Measurements from ENCODE around the gene POMC.
"Not testable (repeated sequence)": the region's sequence is repeated elsewhere in the genome, so short reads cannot be mapped to it uniquely, and the experiment has no call there.

Gene POMC

GRCh38 chr2:25168256-25169072, at the start of gene POMC:
Gene POMC (minus strand): TSS chr2:25168580. CDS start chr2:25164772, 3,808 bp downstream.
- DNase-seq (ENCODE audit: low read depth in 2 of 2), result peak in 1 of 2 donors; percentile 18

- DNase-seq (ENCODE audit: low read depth in 2 of 2), result no peak
These were observed 49.7 kb upstream of the POMC start for GRCh38 chr2:25218100-25218499.

- DNase-seq (ENCODE audit: low read depth in 2 of 2), result peak; percentile 51 to 78
These were observed 47.7 kb upstream of the POMC start for GRCh38 chr2:25215948-25216679.

- DNase-seq (ENCODE audit: low read depth in 2 of 2), result no peak
These were observed 46.9 kb upstream of the POMC start for GRCh38 chr2:25215232-25215631.

GRCh38 chr2:25213229-25213628, 44.8 kb upstream of the POMC start:
- DNase-seq (ENCODE audit: low read depth in 2 of 2), result no peak

- not testable (repeated sequence) for DNase-seq (ENCODE audit: low read depth in 2 of 2)
These were observed 42.5 kb upstream of the POMC start for GRCh38 chr2:25210923-25211322.

GRCh38 chr2:25207078-25207545, 38.7 kb upstream of the POMC start:
- no peak for DNase-seq (ENCODE audit: low read depth in 2 of 2)

GRCh38 chr2:25204190-25204838, 35.9 kb upstream of the POMC start:
- DNase-seq (ENCODE audit: low read depth in 2 of 2), result no peak

GRCh38 chr2:25202275-25202674, 33.9 kb upstream of the POMC start:
- no peak for DNase-seq (ENCODE audit: low read depth in 2 of 2)

- DNase-seq (ENCODE audit: low read depth in 2 of 2), result no peak
These were observed 33.4 kb upstream of the POMC start for GRCh38 chr2:25201794-25202193.

- DNase-seq (ENCODE audit: low read depth in 2 of 2), result no peak
These were observed 32.9 kb upstream of the POMC start for GRCh38 chr2:25201265-25201664.

- DNase-seq (ENCODE audit: low read depth in 2 of 2), result no peak
These were observed 30.2 kb upstream of the POMC start for GRCh38 chr2:25198576-25198975.

- no peak for DNase-seq (ENCODE audit: low read depth in 2 of 2)
These were observed 29.8 kb upstream of the POMC start for GRCh38 chr2:25198209-25198525.

GRCh38 chr2:25197336-25198208, 29.2 kb upstream of the POMC start:
- no peak for DNase-seq (ENCODE audit: low read depth in 2 of 2)

GRCh38 chr2:25194576-25195122, 26.3 kb upstream of the POMC start:
- DNase-seq (ENCODE audit: low read depth in 2 of 2), result no peak

GRCh38 chr2:25190536-25190935, 22.2 kb upstream of the POMC start:
- no peak for DNase-seq (ENCODE audit: low read depth in 2 of 2)

GRCh38 chr2:25188405-25188804, 20.0 kb upstream of the POMC start:
- DNase-seq (ENCODE audit: low read depth in 2 of 2), result no peak

- no peak for DNase-seq (ENCODE audit: low read depth in 2 of 2)
These were observed 19.5 kb upstream of the POMC start for GRCh38 chr2:25187729-25188350.

GRCh38 chr2:25184254-25184653, 15.9 kb upstream of the POMC start:
- no peak for DNase-seq (ENCODE audit: low read depth in 2 of 2)

- no peak for DNase-seq (ENCODE audit: low read depth in 2 of 2)
These were observed 10.6 kb upstream of the POMC start for GRCh38 chr2:25178976-25179375.

GRCh38 chr2:25177211-25177611, 8.8 kb upstream of the POMC start:
- no peak for DNase-seq (ENCODE audit: low read depth in 2 of 2)

Measured in stimulated activated CD4-positive, alpha-beta T cell treated with anti-CD3 and anti-CD28 coated beads, Interleukin-15, amount 100 ng/mL, for 48 hours (primary cell).